ENCODE data around the gene B4GALT1. TPM values are rescaled to one million over a fixed set of nuclear protein-coding genes. Genes with fewer than 3 reads are reported as not detected.
A peak's percentile ranks its signal among the peaks of the same experiment; 100 is the strongest.
"Not testable (repeated sequence)": the region's sequence is repeated elsewhere in the genome, so short reads cannot be mapped to it uniquely, and the experiment has no call there.

B4GALT1 gene
- total and polyA plus RNA-seq, 5 donors, result 24.7 to 137 (median 53.6) TPM

DNA sequence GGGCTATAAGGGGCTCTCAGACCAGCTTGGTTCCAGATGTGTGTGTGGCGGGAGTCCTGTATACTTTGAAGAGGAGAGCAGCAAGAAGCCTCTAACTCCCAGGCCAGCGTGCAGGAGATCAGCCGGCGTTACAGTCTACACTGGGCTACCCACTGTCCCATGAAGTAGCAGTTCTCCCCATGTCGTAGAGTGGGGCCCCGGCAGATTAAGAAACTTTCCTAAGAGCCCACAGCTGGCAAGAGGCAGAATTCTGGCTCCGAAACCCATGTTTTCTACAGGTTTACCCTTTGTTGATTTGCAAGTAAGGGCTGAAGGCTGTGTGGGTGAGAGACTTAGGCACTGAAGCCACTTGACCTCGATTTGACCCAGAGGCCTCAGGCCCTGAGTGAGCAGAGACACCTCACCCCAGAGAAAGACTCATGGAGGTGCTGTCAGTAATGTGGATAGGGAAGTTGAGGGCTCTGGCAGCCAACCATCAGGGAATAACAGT lies 881 bp upstream of the B4GALT1 start:
- peak in 1 of 3 donors; percentile 67 for DNase-seq
- peaks cover 19% of the 10 kb centered on the region for H3K4me1 ChIP-seq (ENCODE audit: control insufficient read depth, insufficient read depth, low read length)
- peak overlapping the region; percentile 87 for H3K4me3 ChIP-seq (ENCODE audit: low read length)
- H3K9me3 ChIP-seq (ENCODE audit: control insufficient read depth, low read length), result no peaks in the 10 kb centered on the region
- 40% methylated on average over 8 of the region's 8 CpGs for WGBS
- H3K27ac ChIP-seq (ENCODE audit: low read length), result peak overlapping the region; percentile 53
- no peaks in the 10 kb centered on the region for H3K27me3 ChIP-seq (ENCODE audit: control insufficient read depth, insufficient read depth)
- ATAC-seq, result no peak
- intact Hi-C loops (cut with DNase I), result loop anchor here in 2 of 4 donors (2.0 to 5.0 kb wide), 3 partner anchors 36 to 86 kb away; no protein-coding TSS in a partner anchor

DNA sequence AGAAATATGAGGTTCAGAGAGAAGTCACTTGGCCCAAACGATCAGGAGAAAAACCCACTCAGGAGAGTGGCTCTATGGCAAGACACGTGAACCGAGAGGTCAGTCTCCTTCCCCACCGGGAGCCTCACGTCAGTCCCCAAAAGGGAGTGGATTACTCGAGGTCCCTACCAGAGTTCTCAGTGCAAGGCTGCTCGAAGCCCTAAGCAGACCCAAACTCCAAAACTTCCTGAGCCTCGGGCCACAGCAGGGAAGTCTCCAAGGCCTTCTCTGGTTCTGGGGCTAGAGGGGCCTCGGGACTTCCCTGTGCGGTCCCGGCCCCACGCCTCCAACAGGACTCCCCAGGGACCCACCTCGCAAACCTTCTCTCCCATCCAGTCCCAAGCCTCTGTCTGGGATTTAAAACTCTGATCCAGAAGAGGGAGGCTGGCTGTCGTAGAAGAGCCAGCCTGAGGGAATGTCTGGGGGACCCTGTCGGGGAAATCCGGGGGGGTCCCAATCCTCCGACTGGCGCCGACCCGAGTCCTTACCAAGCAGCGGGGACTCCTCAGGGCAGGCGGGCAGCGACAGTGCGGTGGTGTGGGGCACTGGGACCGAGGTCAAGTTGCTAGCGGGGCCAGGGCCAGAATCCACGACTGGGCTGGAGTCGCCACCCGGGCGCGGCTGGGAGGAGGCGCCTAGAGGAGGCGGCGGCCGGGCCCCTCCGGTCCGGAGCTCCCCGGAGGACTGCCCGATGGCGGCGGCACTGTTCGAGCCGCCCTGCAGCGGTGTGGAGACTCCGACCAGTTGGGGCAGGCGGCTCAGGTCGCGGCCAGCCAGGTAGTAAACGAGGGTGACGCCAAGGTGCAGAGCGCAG lies 679 bp downstream of the B4GALT1 start:
- DNase-seq (peak; percentile 67 to 88 (median 85)), ATAC-seq (peak; percentile 34 to 45)
- Histone ChIP-seq H3K4me1 (ENCODE audit: control insufficient read depth, insufficient read depth, low read length) (peaks cover 32% of the 10 kb centered on the region), H3K9me3 (ENCODE audit: control insufficient read depth, low read length) (no peaks in the 10 kb centered on the region), H3K27me3 (ENCODE audit: control insufficient read depth, insufficient read depth) (no peaks in the 10 kb centered on the region), H3K4me3 (ENCODE audit: low read length) (peak overlapping the region; percentile 87), H3K27ac (ENCODE audit: low read length) (peak overlapping the region; percentile 99)
- intact Hi-C loops (cut with DNase I), result loop anchor here in 2 of 4 donors (2.0 to 5.0 kb wide), 3 partner anchors 34 to 84 kb away; no protein-coding TSS in a partner anchor
- WGBS, result under 1% methylated on average over 51 of the region's 51 CpGs

DNA sequence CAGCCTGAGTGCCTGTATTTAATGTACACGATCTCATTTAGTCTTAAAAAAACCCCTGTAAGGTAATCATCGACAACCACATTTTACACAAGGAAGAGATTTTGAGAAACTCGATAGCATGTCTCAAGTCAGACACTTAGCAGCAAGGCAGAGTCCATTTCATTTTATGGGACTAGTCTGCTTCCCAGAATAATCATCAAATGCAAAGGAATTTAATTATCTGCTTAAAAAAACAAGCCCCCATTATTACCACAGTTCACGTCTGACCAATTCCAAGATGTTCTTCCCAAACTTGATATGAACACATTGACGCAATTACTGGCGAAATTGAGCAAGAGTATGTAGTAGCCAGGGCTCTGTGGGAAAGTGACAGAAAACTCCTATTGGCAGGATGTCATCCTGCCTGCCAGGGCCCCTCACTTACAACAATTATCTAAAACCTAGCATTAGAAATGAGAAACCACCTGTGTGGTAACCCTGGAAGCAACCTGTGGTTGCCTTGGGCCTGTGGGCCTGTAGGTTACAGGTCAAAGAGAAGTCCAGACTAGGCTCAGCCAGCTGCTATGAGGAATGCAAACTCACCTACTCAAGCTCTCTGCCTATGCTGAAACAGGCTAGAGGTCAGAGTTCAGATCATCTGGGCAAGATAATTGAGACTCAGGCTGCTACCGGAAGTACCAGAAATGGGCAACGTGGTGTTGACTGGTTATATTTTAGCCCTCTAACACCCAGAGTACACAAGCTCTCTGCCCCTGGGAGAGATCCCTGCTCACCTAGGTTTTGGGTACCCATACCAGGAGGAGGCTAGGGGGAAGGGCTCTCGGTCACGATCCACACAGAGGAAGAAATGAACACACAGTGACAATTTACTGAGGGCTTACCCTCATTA lies 1.6 kb downstream of the B4GALT1 start:
- Histone ChIP-seq H3K27me3 (ENCODE audit: control insufficient read depth, insufficient read depth) (no peaks in the 10 kb centered on the region), H3K4me3 (ENCODE audit: low read length) (peak overlapping the region; percentile 87), H3K27ac (ENCODE audit: low read length) (peak overlapping the region; percentile 99), H3K9me3 (ENCODE audit: control insufficient read depth, low read length) (no peaks in the 10 kb centered on the region), H3K4me1 (ENCODE audit: control insufficient read depth, insufficient read depth, low read length) (peaks cover 33% of the 10 kb centered on the region)
- DNase-seq (peak in 1 of 3 donors; percentile 76), ATAC-seq (peak; percentile 4 to 23)
- whole genome bisulfite sequencing, result 9% methylated on average over 10 of the region's 10 CpGs
- intact Hi-C loops (cut with DNase I), result loop anchor here in 2 of 4 donors (2.0 to 5.0 kb wide), 3 partner anchors 33 to 83 kb away; no protein-coding TSS in a partner anchor

DNA sequence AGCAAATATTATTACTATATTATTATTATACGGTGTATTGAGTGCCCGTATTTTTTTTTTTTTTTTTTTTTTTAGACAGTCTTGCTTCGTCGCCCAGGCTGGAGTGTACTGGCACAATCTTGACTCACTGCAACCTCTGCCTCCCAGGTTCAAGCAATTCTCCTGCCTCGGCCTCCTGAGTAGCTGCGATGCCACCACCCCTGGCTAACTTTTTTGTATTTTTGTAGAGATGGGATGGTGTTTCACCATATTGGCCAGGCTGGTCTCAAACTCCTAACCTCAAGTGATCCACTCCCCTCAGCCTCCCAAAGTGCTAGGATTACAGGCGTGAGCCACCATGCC lies 2.2 kb downstream of the B4GALT1 start:
- not testable (repeated sequence) for ATAC-seq, DNase-seq
- WGBS, result 24% methylated on average over 7 of the region's 7 CpGs

DNA sequence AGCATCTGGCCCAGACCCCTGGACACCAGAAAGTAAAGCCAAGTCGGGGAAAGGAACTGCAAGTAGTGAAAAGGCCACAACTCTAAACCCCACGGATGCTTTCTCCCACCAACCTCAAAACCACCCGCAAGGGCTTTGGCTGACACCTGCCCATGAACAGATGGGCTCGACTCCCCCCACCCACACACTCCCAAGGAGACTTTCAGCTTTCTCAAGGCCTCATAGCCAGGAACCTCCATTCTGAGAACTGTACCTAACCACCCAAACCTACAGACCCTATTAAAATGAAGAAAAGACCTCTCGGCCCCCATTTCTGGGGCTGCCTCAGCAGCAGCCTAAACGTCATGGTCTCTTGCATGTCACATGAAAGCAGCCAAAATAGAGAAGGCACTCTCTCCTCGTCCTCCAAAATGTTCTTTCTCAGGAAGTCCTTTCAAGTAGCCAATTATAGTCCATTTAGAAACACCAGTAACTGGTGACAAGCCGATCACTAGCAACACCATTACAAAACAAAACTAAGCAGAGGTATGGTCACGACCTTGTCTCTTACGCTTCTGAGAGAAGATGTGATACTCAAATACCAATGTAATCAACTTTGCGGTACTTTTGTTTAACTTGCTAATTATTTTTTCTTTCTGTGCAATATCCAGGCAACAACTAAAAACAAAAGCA lies 2.9 kb downstream of the B4GALT1 start:
- no peaks in the 10 kb centered on the region for H3K9me3 ChIP-seq (ENCODE audit: control insufficient read depth, low read length)
- ATAC-seq (peak in 1 of 2 donors; percentile 2), DNase-seq (peak in 1 of 3 donors; percentile 52)
- 19% methylated on average over 11 of the region's 11 CpGs for WGBS
- H3K27ac ChIP-seq (ENCODE audit: low read length), result peak overlapping the region; percentile 56
- H3K4me3 ChIP-seq (ENCODE audit: low read length), result peak overlapping the region; percentile 87
- intact Hi-C loops (cut with DNase I), result no loop called here
- peaks cover 39% of the 10 kb centered on the region for H3K4me1 ChIP-seq (ENCODE audit: control insufficient read depth, insufficient read depth, low read length)
- no peaks in the 10 kb centered on the region for H3K27me3 ChIP-seq (ENCODE audit: control insufficient read depth, insufficient read depth)

More for the DNA sequence above, 2.2 kb downstream of the B4GALT1 start:
- not testable (repeated sequence) for H3K9me3 ChIP-seq (ENCODE audit: control insufficient read depth, low read length); H3K27me3 ChIP-seq (ENCODE audit: control insufficient read depth, insufficient read depth)
- Histone ChIP-seq H3K4me3 (ENCODE audit: low read length) (peak overlapping the region; percentile 87), H3K27ac (ENCODE audit: low read length) (peak overlapping the region; percentile 92), H3K4me1 (ENCODE audit: control insufficient read depth, insufficient read depth, low read length) (peaks cover 34% of the 10 kb centered on the region)
- intact Hi-C loops (cut with DNase I), result loop anchor here in 2 of 4 donors (5.0 kb wide), 2 partner anchors 33 to 83 kb away; no protein-coding TSS in a partner anchor

DNA sequence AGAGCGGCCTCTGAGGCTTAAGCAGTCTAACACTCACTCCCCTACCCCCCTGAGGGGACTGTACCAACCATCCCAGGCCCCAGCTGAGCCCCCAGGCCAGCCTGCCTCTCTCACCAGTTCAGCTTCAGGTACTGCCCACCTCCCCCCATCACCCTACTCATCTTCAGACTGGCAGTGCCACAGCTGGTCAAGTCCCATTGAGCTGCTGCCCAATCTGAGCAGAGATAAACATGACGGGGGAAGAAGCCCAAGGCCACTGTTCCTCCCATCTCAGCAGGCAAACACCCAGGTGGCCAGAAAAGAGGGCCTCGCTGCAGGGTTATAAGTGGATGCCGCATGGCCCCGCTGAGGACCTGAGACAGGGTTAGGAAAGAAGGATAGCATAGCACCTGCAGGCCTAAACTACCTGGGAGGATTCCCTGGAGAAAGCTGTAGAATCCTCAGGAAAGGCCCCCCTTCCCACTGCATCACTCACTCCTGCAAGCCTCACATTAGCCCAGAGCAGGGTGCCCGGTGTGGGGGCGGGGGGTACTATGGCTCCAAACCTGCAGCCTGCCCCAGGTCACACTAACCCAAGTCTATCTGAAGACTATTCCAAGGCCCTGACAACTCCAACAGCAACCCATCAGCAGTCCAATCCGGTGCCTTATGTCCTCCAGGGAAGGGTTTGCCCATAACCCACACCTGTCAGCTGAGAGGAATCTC lies 3.6 kb downstream of the B4GALT1 start:
- peaks cover 46% of the 10 kb centered on the region for H3K4me1 ChIP-seq (ENCODE audit: control insufficient read depth, insufficient read depth, low read length)
- peak overlapping the region; percentile 87 for H3K4me3 ChIP-seq (ENCODE audit: low read length)
- DNase-seq (peak in 1 of 3 donors; percentile 62), ATAC-seq (no peak)
- WGBS, result 75% methylated on average over 8 of the region's 8 CpGs
- peak overlapping the region; percentile 56 for H3K27ac ChIP-seq (ENCODE audit: low read length)
- intact Hi-C loops (cut with DNase I), result no loop called here
- no peaks in the 10 kb centered on the region for H3K9me3 ChIP-seq (ENCODE audit: control insufficient read depth, low read length)
- H3K27me3 ChIP-seq (ENCODE audit: control insufficient read depth, insufficient read depth), result no peaks in the 10 kb centered on the region

DNA sequence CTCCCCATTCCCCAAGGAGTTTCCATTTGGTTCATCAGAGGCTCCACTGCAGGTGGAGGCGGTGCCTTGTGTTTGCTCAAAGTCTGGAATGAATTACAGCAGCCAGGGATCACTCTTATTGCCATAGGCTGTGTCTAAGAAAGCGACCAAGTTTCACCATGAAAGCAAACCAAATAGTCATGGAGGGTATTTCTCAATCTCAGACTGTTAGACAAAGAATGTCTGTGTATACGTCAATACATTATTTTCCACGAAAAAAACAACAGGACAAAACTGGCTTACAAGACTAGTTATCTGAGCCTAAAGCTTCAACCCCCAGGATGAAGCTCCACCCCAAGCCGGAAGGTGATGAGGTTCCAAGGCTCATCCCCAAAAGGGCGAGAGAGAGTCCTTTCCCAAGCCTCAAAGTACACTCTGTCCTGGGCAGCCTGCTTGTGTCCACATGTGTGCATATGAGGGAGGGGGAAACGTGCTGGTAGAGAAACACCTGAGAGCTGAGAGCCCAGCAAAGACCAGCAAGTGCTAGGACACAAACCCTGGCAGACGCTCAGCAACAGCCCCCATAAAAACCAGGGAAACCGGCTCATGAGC lies 4.3 kb downstream of the B4GALT1 start:
- DNase-seq (peak in 2 of 3 donors; percentile 55 to 80), ATAC-seq (no peak)
- Histone ChIP-seq H3K27ac (ENCODE audit: low read length) (peak overlapping the region; percentile 79), H3K4me1 (ENCODE audit: control insufficient read depth, insufficient read depth, low read length) (peaks cover 50% of the 10 kb centered on the region), H3K9me3 (ENCODE audit: control insufficient read depth, low read length) (no peaks in the 10 kb centered on the region), H3K4me3 (ENCODE audit: low read length) (peak overlapping the region; percentile 2), H3K27me3 (ENCODE audit: control insufficient read depth, insufficient read depth) (no peaks in the 10 kb centered on the region)
- WGBS, result 44% methylated on average over 9 of the region's 9 CpGs
- intact Hi-C loops (cut with DNase I), result no loop called here

DNA sequence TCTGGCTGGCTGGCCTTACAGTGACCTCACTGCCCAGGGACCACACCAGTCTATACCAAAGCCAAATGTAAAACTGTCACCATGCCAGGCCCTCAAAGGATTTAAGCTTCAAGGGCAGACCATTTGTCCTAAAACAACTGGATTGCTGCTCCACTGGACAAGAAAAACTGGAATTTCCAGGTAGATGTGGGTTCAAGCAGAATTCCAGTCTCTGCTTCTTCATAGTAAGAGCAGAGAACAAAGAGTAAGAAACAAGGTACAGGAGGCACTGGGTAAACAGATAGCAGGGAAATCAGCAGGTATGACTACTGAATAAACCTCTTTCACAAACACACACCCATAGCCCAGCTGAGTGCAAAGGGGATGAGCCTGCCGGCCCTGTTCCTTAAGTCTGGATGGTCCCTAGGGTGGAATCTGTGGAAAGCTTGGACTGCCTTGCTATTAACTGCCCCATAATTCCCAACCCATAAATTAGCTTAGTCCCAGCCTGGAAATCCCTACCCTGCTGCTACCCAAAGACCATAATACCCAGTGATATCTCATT lies 5.5 kb downstream of the B4GALT1 start:
- ATAC-seq (no peak), DNase-seq (no peak)
- Histone ChIP-seq H3K9me3 (ENCODE audit: control insufficient read depth, low read length) (no peaks in the 10 kb centered on the region), H3K27ac (ENCODE audit: low read length) (peak overlapping the region; percentile 98), H3K27me3 (ENCODE audit: control insufficient read depth, insufficient read depth) (no peaks in the 10 kb centered on the region), H3K4me3 (ENCODE audit: low read length) (no peak overlapping the region), H3K4me1 (ENCODE audit: control insufficient read depth, insufficient read depth, low read length) (peaks cover 55% of the 10 kb centered on the region)
- intact Hi-C loops (cut with DNase I), result no loop called here
- 34% methylated on average over 1 of the region's 1 CpG for WGBS

DNA sequence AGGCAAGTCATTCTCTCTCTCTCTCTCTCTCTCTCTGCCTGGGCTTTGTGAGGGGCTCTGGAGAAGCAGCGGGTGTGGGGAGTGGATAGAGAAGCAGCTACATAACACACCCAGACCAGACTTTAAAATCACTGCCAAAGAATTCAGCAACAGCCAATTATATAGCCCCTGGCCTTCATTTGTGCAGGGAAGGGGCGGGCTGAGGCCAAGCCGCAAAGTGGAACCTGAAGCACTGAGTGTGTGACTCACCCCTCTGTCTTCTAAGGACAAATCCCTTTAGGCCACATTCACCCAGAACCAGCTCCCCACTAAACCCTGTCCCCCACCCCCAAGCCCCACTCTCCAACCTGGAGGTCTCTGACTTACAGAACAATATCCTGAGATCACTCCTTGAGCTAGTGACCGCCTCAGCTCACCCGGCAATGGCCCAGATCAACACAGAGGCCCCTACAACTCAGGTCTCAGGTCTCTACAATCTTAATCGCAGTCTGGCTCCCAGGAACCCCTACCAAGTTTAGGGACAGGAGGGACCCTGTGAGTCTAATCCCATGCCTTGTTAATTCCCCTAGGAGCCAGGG lies 6.0 kb downstream of the B4GALT1 start:
- H3K4me1 ChIP-seq (ENCODE audit: control insufficient read depth, insufficient read depth, low read length), result peaks cover 57% of the 10 kb centered on the region
- peak overlapping the region; percentile 98 for H3K27ac ChIP-seq (ENCODE audit: low read length)
- intact Hi-C loops (cut with DNase I), result no loop called here
- DNase-seq, result peak; percentile 66 to 83 (median 68)
- ATAC-seq, result peak; percentile 20 to 44
- no peaks in the 10 kb centered on the region for H3K9me3 ChIP-seq (ENCODE audit: control insufficient read depth, low read length)
- H3K4me3 ChIP-seq (ENCODE audit: low read length), result no peak overlapping the region
- WGBS, result 27% methylated on average over 6 of the region's 6 CpGs
- H3K27me3 ChIP-seq (ENCODE audit: control insufficient read depth, insufficient read depth), result no peaks in the 10 kb centered on the region

All from right cardiac atrium (tissue), 5 donors.